SJSA1 (cell line): ENCODE results near the gene CACNA1S. TPM values are rescaled to one million over a fixed set of nuclear protein-coding genes. Genes with fewer than 3 reads are reported as not detected.

Source experiments
- DNase-seq, 2 experiments: peaks; one replicate each; pipeline ENCODE4 v3.0.0-alpha.2; 2015 to 2020; ENCODE audit warnings: low spot score in 2 of 2, low read depth in 1 of 2
- H3K27ac ChIP-seq: fragments of 250-450 bp; sonication (Bioruptor Pico); 2 replicates; pipeline ENCODE4 v1.5.1; 2020; ENCODE audit warnings: mild to moderate bottlenecking, moderate library complexity
- H3K27me3 ChIP-seq: fragments of 250-450 bp; sonication (Bioruptor Pico); replicated peaks from 2 replicates; pipeline ENCODE4 v1.5.1; 2020; ENCODE audit warnings: mild to moderate bottlenecking, moderate library complexity
- H3K36me3 ChIP-seq: fragments of 250-450 bp; sonication (Bioruptor Pico); 2 replicates; pipeline ENCODE4 v1.5.1; 2020; ENCODE audit warnings: mild to moderate bottlenecking
- H3K4me1 ChIP-seq: fragments of 250-450 bp; sonication (Bioruptor Pico); replicated peaks from 2 replicates; pipeline ENCODE4 v1.6.1; 2021; ENCODE audit warnings: mild to moderate bottlenecking
- H3K4me3 ChIP-seq: fragments of 250-450 bp; sonication (Bioruptor Pico); 2 replicates; pipeline ENCODE4 v1.5.1; 2020; ENCODE audit warnings: mild to moderate bottlenecking
- H3K9me3 ChIP-seq: fragments of 250-450 bp; sonication (Bioruptor Pico); replicated peaks from 2 replicates; pipeline ENCODE4 v1.5.1; 2020; ENCODE audit warnings: mild to moderate bottlenecking
- total RNA-seq: library from RNA; depleted of rRNA; stranded (reverse); fragments of >200 nt; shearing (Covaris generic); gene quantifications from 2 replicates; pipeline ENCODE4 v1.2.3, GENCODE V29; 2014

CACNA1S gene
- total RNA-seq, 1 experiment from 2014 or later, result not detected

DNA sequence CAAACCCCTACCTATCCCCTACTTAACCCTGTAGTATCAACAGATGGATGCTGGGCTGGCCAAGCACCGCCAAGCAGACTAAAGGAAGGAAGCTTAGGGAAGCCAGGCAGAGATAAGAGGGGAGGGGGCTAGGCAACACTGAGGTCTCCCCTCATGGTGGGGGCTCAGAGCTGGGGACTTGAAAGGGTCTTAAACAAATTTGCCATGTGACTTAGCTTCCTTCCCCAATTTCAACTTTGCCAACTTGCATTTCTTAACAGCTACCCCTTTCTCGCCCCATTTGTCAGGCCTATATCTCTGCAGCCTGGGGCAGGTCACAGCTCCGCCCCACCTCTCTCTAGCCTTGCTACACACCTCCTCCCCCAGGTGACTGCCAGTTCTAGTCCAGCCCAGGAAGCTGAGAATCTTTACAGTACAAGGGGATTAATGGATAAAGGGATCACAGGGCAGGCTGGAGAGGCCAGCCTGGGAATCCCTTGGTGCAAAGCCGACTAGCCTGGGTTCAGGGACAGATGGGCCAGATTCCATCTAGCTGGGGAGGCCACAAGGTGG lies 92.1 kb downstream of the CACNA1S start:
- DNase-seq, result no peak
- no peaks in the 10 kb centered on the region for H3K27me3 ChIP-seq
- peaks cover 18% of the 10 kb centered on the region for H3K4me1 ChIP-seq
- no peak overlapping the region for H3K4me3 ChIP-seq
- H3K9me3 ChIP-seq, result peaks cover 2% of the 10 kb centered on the region; the same call in 1 of the 2 replicates
- no peaks in the 10 kb centered on the region for H3K36me3 ChIP-seq
- H3K27ac ChIP-seq, result no peak overlapping the region

- H3K36me3 ChIP-seq, result no peaks in the 10 kb centered on the region
- H3K4me1 ChIP-seq, result peaks cover 17% of the 10 kb centered on the region
- no peak overlapping the region for H3K4me3 ChIP-seq
- no peaks in the 10 kb centered on the region for H3K27me3 ChIP-seq
- peak in 1 of 2 experiments; percentile 37 for DNase-seq
- peaks cover 2% of the 10 kb centered on the region; the same call in 1 of the 2 replicates for H3K9me3 ChIP-seq
- H3K27ac ChIP-seq, result no peak overlapping the region
Observed at GRCh38 chr1:201019321-201019977, 92.8 kb downstream of the CACNA1S start.

GRCh38 chr1:201017828-201018163 lies 94.4 kb downstream of the CACNA1S start:
- Histone ChIP-seq H3K9me3 (peaks cover 2% of the 10 kb centered on the region; the same call in 1 of the 2 replicates), H3K27me3 (no peaks in the 10 kb centered on the region), H3K36me3 (no peaks in the 10 kb centered on the region), H3K4me1 (peaks cover 9% of the 10 kb centered on the region), H3K4me3 (no peak overlapping the region), H3K27ac (no peak overlapping the region)
- DNase-seq, result no peak

DNA sequence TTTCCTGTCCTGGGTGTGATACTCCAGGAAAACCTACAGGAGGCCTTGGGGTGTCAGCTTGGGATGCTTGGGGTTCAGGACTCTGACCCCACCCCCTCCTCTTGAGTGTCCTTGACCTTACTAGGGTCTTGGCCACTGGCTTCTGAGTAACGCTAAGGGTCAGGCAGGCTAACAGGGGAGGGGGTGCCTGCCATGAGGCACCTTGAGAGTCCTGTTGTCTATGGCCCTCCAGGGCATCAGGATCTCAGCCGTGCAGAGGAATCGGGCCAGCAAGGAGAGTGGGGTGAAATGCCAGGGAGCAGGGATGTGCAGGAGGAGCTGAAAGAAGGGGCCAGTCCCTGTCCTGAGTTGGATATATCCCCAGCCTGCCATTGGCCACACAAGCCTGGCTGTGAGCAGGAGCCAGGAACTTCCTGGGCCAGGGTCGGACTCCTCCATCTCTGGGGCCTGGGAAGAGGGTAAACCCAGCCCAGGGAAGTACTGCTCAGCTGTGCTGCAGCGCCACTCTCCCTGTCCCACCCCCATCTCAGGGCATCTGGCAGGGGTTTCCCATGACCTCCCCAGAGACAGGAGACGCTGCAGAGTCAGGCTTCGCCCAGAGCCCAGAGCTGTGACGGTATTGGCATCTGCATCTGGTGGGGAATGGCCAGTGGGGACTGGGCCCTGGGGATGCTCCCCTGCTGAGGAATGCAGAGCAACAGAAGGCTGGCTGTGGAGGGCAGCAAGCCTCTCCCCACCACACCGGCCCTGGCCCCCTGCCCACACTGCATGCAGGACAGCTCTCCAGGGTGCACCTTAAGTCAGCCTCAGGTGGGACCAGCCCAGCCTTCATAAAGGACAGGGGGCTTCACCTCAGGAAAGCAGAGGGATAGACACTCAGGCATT lies 95.0 kb downstream of the CACNA1S start:
- no peak overlapping the region for H3K4me3 ChIP-seq
- no peaks in the 10 kb centered on the region for H3K27me3 ChIP-seq
- DNase-seq, result no peak

DNA sequence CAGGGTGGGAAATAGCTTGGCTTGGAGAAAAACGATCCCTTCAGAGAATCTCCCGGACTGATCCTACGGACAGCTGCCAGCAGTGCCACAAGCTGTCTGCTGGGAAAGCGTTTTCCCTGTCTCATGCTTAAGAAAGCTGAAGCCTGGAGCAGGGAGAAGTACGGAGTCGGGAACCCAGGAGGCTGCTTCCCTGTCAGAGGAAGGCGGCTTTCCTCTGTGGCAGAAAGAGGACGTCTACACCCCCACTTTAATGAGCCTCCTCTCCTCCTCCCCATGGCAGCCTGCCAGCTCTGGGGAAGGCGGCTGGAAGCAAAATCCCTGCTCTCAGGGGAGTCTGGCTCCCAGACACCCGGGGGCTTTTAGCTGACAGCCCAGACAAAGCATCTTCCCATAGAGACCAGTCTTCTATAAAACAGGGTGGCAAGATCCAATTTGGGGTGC lies 96.0 kb downstream of the CACNA1S start:
- Histone ChIP-seq H3K27ac (no peak overlapping the region), H3K4me3 (no peak overlapping the region), H3K9me3 (peaks cover 2% of the 10 kb centered on the region; the same call in 1 of the 2 replicates), H3K36me3 (no peaks in the 10 kb centered on the region), H3K4me1 (peaks cover 6% of the 10 kb centered on the region), H3K27me3 (no peaks in the 10 kb centered on the region)
- no peak for DNase-seq

More for the DNA sequence above, 95.0 kb downstream of the CACNA1S start:
- no peak overlapping the region for H3K27ac ChIP-seq
- no peaks in the 10 kb centered on the region for H3K36me3 ChIP-seq
- peaks cover 6% of the 10 kb centered on the region for H3K4me1 ChIP-seq
- H3K9me3 ChIP-seq, result peaks cover 2% of the 10 kb centered on the region; the same call in 1 of the 2 replicates

GRCh38 chr1:201015551-201016091 lies 96.6 kb downstream of the CACNA1S start:
- Histone ChIP-seq H3K36me3 (no peaks in the 10 kb centered on the region), H3K4me1 (peaks cover 6% of the 10 kb centered on the region), H3K9me3 (peaks cover 2% of the 10 kb centered on the region; the same call in 1 of the 2 replicates), H3K4me3 (no peak overlapping the region), H3K27ac (no peak overlapping the region), H3K27me3 (no peaks in the 10 kb centered on the region)
- DNase-seq, result no peak

- Histone ChIP-seq H3K27me3 (no peaks in the 10 kb centered on the region), H3K9me3 (peaks cover 2% of the 10 kb centered on the region; the same call in 1 of the 2 replicates), H3K27ac (no peak overlapping the region), H3K4me1 (peaks cover 6% of the 10 kb centered on the region), H3K4me3 (no peak overlapping the region), H3K36me3 (no peaks in the 10 kb centered on the region)
- DNase-seq, result no peak
Observed at GRCh38 chr1:201014816-201015200, 97.4 kb downstream of the CACNA1S start.

- Histone ChIP-seq H3K9me3 (peaks cover 2% of the 10 kb centered on the region; the same call in 1 of the 2 replicates), H3K27me3 (no peaks in the 10 kb centered on the region), H3K27ac (no peak overlapping the region), H3K4me1 (peaks cover under 1% of the 10 kb centered on the region; the same call in 1 of the 2 replicates), H3K36me3 (no peaks in the 10 kb centered on the region), H3K4me3 (no peak overlapping the region)
- no peak for DNase-seq
Observed at GRCh38 chr1:201013991-201014815, 98.0 kb downstream of the CACNA1S start.

GRCh38 chr1:201013031-201013485 lies 99.2 kb downstream of the CACNA1S start:
- Histone ChIP-seq H3K27ac (no peak overlapping the region), H3K36me3 (no peaks in the 10 kb centered on the region), H3K4me1 (no peaks in the 10 kb centered on the region), H3K9me3 (0 out of 2 replicates have a peak, but pooled peaks cover 2% of the 10 kb centered on the region), H3K27me3 (no peaks in the 10 kb centered on the region), H3K4me3 (no peak overlapping the region)
- no peak for DNase-seq

DNA sequence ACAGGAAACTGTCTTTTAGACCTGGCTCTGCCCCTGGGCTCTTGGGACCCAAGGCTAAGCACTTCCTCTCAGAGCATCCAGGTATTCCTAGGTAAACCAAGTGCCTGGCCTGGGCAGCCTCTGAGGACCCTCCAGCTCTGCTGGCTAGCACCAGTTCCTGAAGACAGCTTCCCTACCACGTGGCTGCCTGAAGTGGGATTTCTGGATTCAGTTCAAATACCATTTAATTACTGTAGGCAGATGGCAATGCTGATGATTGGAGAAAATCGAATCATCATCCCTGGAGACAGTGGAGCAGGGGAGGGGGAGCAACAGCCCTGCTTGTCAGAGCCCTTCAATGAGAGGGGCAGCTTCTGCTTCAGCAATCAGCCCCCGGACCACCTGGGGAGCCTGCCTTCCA lies 100.6 kb downstream of the CACNA1S start:
- Histone ChIP-seq H3K9me3 (0 out of 2 replicates have a peak, but pooled peaks cover 2% of the 10 kb centered on the region), H3K4me3 (no peak overlapping the region), H3K27me3 (no peaks in the 10 kb centered on the region), H3K4me1 (no peaks in the 10 kb centered on the region), H3K36me3 (no peaks in the 10 kb centered on the region), H3K27ac (no peak overlapping the region)
- no peak for DNase-seq

DNA sequence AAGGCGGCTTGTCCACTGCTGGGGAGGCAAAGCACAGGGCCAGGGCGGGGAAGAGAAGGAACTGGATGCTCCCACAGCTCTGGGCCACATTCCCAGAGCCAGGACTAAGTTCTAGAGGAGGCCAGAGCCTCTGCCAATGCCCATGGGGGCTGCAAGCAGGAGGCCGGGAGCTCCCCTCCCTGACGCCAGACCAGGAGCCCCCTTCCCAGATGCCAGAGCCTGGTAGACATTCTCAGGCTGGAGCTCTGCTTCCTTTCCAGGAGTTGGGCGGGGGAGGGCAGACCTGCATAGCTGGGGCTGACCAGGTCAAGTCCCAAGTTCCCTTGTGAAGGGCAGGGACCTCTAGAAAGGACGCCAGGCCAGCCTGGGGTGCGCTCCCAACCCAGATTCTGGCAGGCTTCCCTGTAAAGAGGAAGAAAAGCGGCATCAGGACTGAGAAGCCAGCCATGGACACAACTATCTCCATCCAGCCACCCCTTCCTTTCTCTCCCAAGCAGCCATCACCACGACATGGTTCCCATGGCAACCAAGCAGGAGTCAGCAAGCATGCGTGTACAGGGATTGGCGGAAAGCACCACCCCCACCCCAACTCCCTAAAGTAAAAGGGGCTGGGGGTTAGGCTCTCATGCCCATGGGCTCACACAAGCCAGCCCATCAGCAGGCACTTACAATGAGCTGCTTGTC lies 102.1 kb downstream of the CACNA1S start:
- H3K9me3 ChIP-seq, result no peaks in the 10 kb centered on the region
- H3K27me3 ChIP-seq, result no peaks in the 10 kb centered on the region
- no peaks in the 10 kb centered on the region for H3K4me1 ChIP-seq
- H3K36me3 ChIP-seq, result no peaks in the 10 kb centered on the region
- no peak overlapping the region for H3K4me3 ChIP-seq
- H3K27ac ChIP-seq, result no peak overlapping the region
- no peak for DNase-seq

GRCh38 chr1:201008666-201009360 lies 103.4 kb downstream of the CACNA1S start:
- Histone ChIP-seq H3K4me1 (no peaks in the 10 kb centered on the region), H3K9me3 (no peaks in the 10 kb centered on the region), H3K4me3 (no peak overlapping the region), H3K27ac (no peak overlapping the region), H3K27me3 (no peaks in the 10 kb centered on the region), H3K36me3 (no peaks in the 10 kb centered on the region)
- no peak for DNase-seq
